Stimulated activated CD8-positive, alpha-beta memory T cell treated with anti-CD3 and anti-CD28 coated beads, Interleukin-12 subunit alpha, Interleukin-12 subunit beta, amount 100 ng/mL, for 24 hours (primary cell): ENCODE data around the gene NDUFB10.
A peak's percentile ranks its signal among the peaks of the same experiment; 100 is the strongest.
"Not testable (repeated sequence)": the region's sequence is repeated elsewhere in the genome, so short reads cannot be mapped to it uniquely, and the experiment has no call there.

ENCODE experiments used
- DNase-seq: peaks from one replicate; pipeline ENCODE4 v3.0.0-alpha.2; 2020; ENCODE audit errors: extremely low read depth

The NDUFB10 gene

GRCh38 chr16:1924095-1924494 is 35.2 kb upstream of the NDUFB10 start:
- no peak for DNase-seq

GRCh38 chr16:1926271-1926670 is 33.1 kb upstream of the NDUFB10 start:
- no peak for DNase-seq

GRCh38 chr16:1929105-1929504 is 30.2 kb upstream of the NDUFB10 start:
- DNase-seq: no peak

- peak; percentile 81 for DNase-seq
Observed at GRCh38 chr16:1929578-1930337, 29.6 kb upstream of the NDUFB10 start.

GRCh38 chr16:1930338-1930720 is 29.0 kb upstream of the NDUFB10 start:
- no peak for DNase-seq

GRCh38 chr16:1932050-1933028 is 27.0 kb upstream of the NDUFB10 start:
- DNase-seq: no peak

GRCh38 chr16:1933097-1933661 is 26.2 kb upstream of the NDUFB10 start:
- no peak for DNase-seq

GRCh38 chr16:1936945-1937479 is 22.3 kb upstream of the NDUFB10 start:
- no peak for DNase-seq

- DNase-seq: no peak
Observed at GRCh38 chr16:1938316-1938715, 21.0 kb upstream of the NDUFB10 start.

GRCh38 chr16:1938910-1939309 is 20.4 kb upstream of the NDUFB10 start:
- no peak for DNase-seq

- DNase-seq: not testable (repeated sequence)
Observed at GRCh38 chr16:1939833-1940232, 19.5 kb upstream of the NDUFB10 start.

GRCh38 chr16:1940273-1941161 is 18.8 kb upstream of the NDUFB10 start:
- no peak for DNase-seq

- DNase-seq: no peak
Observed at GRCh38 chr16:1941162-1942046, 17.9 kb upstream of the NDUFB10 start.

GRCh38 chr16:1942047-1942809 is 17.1 kb upstream of the NDUFB10 start:
- no peak for DNase-seq

- DNase-seq: peak; percentile 100
Observed at GRCh38 chr16:1942810-1943726, 16.3 kb upstream of the NDUFB10 start, which contains the start of gene MSRB1. MSRB1 (minus strand) TSS chr16:1943199; CDS start chr16:1943156, 43 bp downstream.

GRCh38 chr16:1944612-1945199 is 14.6 kb upstream of the NDUFB10 start:
- DNase-seq: no peak

- DNase-seq: no peak
Observed at GRCh38 chr16:1945559-1946391, 13.6 kb upstream of the NDUFB10 start.
